ENCODE data around the gene CTNNA3.

CTNNA3 gene

DNA sequence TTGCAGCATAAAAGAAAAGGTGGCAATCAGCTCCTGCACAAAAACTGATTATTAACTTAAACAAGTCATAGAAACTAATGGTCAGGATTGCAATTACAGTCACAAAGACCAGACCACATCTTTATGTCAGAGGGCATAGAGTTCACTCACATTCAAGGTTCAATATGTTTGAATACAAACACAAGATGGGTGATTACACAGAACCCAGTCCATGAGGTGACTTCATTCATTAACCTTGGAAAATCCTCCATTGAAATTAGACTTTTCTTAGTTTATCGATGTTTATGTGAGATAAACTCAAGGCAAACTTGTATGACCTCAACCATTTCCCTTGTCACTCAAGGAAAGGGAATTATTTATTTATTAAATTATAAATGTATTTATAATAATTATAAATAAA, 1158.8 kb downstream of the CTNNA3 start:
- DNase-seq (ENCODE audit: low spot score), result no peak

DNA sequence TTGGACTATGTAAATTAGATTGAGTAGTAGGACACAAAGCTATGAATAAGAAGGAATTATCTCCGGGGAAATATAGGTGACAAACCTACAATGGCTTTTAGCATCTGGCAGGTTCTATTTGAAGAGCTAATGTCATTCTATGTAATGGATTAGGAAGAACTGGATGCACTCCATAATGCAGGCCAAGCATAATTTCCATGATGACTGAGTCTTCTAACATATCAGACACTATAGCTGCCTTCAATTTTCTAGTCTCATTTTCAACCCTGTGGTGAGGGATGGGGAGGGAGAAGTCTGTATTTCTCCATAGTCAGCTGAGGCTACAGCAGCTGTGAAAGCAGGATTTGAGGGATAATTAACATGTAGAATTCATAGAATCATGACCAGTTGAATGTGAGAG, 1160.6 kb downstream of the CTNNA3 start:
- DNase-seq (ENCODE audit: low spot score), result no peak

- DNase-seq (ENCODE audit: low spot score), result no peak
Observed at GRCh38 chr10:66534866-66535265, 1161.1 kb downstream of the CTNNA3 start.

- no peak for DNase-seq (ENCODE audit: low spot score)
Observed at GRCh38 chr10:66521506-66521905, 1174.5 kb downstream of the CTNNA3 start.

- DNase-seq (ENCODE audit: low spot score), result no peak
Observed at GRCh38 chr10:66519616-66520015, 1176.4 kb downstream of the CTNNA3 start.

DNA sequence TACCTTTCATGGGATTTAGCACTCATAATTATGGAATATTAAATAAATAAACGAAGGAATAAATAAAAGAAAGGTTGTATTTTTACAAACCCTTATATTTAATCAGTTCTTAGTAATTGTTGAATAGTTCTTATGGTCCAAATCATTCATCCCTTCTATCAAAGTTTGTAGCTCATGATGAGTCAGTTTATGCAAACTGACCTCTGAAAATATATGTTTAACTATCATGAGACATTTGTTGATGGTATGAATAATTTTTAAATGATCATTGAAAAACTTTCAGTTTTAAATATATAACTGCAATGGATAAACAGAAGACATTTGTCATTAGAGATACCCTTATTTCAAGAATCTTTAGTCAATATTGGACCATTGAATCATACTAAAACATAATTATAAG, 1181.3 kb downstream of the CTNNA3 start:
- no peak for DNase-seq (ENCODE audit: low spot score)

DNA sequence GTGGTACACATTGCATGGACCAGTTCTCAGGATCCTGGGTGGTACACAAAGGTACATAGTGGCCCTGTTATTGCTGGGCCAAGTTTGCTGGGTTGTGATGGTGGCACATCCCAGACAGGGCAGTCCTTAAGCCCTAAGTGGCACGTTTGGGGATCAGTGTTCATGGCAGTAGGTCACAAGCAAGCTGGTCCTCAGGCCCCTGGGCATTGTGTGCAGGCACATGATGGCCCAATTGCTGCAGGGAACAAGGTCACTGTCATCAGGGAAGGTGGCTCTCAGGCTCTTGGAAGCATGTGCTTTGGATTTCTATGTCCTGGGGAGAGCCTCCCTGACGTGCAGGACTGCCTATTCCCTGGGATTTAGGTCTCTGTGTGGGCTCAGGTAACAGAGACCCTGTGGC, 1182.5 kb downstream of the CTNNA3 start:
- DNase-seq (ENCODE audit: low spot score), result no peak

GRCh38 chr10:66505003-66505657, 1190.9 kb downstream of the CTNNA3 start:
- no peak for DNase-seq (ENCODE audit: low spot score)

GRCh38 chr10:66501356-66501755, 1194.6 kb downstream of the CTNNA3 start:
- DNase-seq (ENCODE audit: low spot score), result no peak

- DNase-seq (ENCODE audit: low spot score), result no peak
Observed at GRCh38 chr10:66483966-66484365, 1212.0 kb downstream of the CTNNA3 start.

DNA sequence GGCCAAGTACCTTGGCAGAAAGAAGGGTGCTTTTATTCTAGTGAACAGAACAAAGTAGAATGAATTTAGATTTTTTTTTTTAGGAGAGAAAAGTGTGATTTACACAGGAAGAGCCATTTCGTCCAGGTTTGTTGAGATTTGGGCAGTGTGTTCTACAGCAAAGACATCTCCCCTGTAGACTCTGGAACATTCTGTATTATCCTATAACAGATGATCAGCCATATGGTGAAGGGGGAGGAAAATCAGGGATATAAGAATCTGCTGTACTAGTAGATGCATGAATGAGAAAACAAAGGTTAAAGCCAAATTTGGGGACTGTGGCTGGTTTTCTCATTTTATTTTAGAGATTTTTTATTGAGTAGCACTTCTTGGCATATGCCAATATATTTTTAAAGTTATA, 1223.8 kb downstream of the CTNNA3 start:
- DNase-seq (ENCODE audit: low spot score), result no peak

GRCh38 chr10:66467042-66467441, 1229.0 kb downstream of the CTNNA3 start:
- no peak for DNase-seq (ENCODE audit: low spot score)

DNA sequence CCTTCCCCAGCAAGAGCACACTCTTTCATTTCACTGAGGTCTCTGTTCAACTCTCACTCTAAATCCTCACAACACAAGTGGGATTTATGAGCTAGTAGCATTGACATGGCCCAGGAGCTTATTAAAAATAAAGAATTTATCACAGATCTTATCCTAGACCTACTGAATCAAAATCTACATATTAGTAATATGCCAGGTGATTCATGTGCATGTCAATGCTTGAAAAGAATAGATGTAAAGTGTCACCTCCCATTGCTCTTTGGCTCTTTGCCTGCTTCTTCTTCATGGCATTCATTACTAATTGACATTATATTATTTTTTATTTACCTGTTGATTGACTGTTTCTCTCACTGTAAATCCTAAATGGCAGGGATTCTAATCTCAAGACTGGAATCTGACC, 1229.4 kb downstream of the CTNNA3 start:
- DNase-seq (ENCODE audit: low spot score), result no peak

- DNase-seq (ENCODE audit: low spot score), result no peak
Observed at GRCh38 chr10:66463611-66464010, 1232.4 kb downstream of the CTNNA3 start.

DNA sequence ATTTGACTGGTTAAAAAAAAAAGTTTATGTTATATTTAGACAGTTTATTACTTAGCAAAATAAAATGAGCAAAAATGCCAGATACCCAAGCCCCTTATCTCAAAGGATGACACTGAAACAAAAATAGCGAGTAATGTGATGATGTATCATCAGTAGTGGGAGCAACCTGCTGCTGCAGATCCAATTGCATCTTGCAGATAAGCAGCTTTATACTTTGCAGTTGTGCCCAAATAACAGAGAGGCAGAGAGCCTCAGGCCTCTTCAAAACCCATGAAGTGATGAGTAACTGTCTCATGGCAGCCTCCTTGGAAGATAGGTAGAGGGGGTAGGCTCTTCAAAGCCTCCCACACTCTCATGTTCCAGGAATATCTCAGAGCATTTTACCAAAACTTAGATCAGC, 1238.4 kb downstream of the CTNNA3 start:
- no peak for DNase-seq (ENCODE audit: low spot score)

DNA sequence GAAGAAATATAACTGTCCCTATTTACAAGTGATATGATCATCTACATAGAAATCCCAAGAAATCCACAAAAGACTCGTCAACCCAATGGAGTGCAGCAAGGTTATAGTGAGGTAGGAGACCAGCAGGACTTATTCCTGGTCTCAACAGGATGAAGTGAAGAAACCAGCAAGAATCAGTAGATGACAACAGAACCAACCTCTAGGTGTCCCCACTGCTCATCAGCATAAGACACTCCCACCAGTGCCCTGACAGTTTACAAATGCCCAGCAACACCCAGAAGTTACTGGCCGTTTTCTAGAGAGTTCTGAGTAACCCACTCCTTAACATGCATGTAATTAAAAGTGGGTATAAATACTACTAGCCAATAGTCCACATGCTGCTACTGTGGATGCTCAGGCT, 1240.7 kb downstream of the CTNNA3 start:
- no peak for DNase-seq (ENCODE audit: low spot score)

DNA sequence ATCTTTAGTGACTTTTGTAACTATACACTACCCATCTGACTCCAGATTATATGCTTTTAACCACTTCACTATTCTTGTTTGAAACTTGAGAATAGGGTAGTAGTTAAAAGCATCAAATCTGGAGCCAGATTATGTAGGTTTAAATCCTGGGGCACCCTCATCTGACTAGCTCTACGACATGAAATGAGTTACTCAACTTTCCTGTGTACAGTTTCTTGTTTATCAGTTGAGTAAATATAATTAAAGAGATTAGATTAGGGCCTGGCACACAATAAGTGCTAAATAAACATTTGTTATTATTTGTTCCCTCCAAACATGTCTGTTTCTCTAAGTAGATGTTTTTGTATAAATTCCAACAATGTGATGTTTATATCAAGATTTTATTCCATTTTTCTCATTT, 1255.4 kb downstream of the CTNNA3 start:
- no peak for DNase-seq (ENCODE audit: low spot score)

DNA sequence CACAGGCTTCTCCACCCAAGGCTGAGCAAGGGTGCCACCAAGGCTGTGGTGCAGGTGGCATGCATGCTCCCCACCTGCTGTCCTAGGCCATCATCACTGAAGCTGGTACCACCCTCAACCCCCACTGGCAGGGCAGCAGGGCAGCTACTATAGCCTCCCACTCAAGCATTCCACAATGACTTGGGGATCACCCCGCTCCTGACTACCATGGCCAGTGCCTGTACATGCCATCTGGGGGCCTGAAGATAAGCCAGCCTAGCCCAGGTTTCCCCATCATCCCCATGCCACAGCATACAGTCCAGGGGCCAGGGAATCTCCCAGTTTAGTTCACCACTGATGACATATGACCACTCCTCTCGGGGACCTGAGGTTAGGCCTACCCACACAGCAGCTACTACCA, 1281.1 kb downstream of the CTNNA3 start:
- DNase-seq (ENCODE audit: low spot score), result no peak

DNA sequence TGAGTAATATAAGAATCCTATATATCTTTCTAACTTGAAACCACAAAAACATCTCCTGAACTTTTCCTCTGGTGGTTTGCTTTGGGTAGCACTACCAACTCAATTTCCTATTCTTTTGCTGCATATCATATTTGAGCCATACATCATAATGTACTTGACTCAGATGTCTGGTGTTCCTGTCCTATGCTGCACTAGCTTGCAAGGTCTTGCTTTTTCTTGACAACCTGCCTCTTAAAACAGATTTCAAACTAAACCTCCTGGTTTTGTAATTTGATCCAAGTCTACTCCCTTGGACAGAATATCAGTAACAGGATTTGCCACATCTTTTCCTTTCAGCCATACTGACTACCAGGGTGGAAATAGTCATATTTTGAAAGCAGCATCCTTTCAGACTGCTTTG, 1290.4 kb downstream of the CTNNA3 start:
- DNase-seq (ENCODE audit: low spot score), result no peak

DNA sequence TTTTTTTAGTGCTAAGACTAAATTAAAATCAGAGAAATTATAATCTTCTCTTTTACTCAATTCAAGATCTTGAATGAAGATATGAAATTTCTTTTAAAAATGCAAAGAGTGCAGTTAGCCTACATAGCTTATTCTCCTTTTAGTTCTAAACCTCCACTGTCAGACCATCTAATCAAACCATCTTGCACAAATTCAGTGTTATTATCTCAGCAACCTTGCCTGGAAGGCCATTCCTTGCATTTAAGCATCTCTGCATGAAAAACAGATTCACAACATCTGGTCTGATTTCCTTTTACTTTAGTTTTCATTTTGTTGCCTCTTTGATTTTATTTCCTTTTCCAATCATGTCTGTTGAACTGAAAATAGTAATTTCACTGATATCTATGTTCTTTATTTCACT, 1297.3 kb downstream of the CTNNA3 start:
- DNase-seq (ENCODE audit: low spot score), result no peak

GRCh38 chr10:66394342-66395063, 1301.5 kb downstream of the CTNNA3 start:
- no peak for DNase-seq (ENCODE audit: low spot score)

- no peak for DNase-seq (ENCODE audit: low spot score)
Observed at GRCh38 chr10:66390926-66391325, 1305.1 kb downstream of the CTNNA3 start.

GRCh38 chr10:66381045-66381444, 1315.0 kb downstream of the CTNNA3 start:
- DNase-seq (ENCODE audit: low spot score), result no peak
